Uterus (tissue), 4 donors: ENCODE results near the gene FNBP1. TPM values are rescaled to one million over a fixed set of nuclear protein-coding genes. Genes with fewer than 3 reads are reported as not detected.

Experiments
- DNase-seq, 2 donors: peaks; one replicate each; pipeline ENCODE4 v3.0.0-alpha.2; 2019 to 2020
- H3K27ac ChIP-seq, 2 donors: fragments of 200-600 bp; sonication (generic); 1 replicate in 1 of 2; 2 replicates in 1 of 2; pipeline ENCODE4 v1.5.1; 2016 to 2018
- H3K27me3 ChIP-seq, 2 donors: fragments of 200-600 bp; sonication (generic); one replicate each; pipeline ENCODE4 v1.5.1; 2018 to 2019; ENCODE audit warnings: control low read depth in 1 of 2
- H3K36me3 ChIP-seq, 2 donors: fragments of 200-600 bp; sonication (generic); one replicate each; pipeline ENCODE4 v1.5.1; 2019; ENCODE audit warnings: control low read depth in 1 of 2
- H3K4me1 ChIP-seq, 2 donors: fragments of 200-600 bp; sonication (generic); one replicate each; pipeline ENCODE4 v1.5.1; 2018 to 2019; ENCODE audit warnings: control low read depth in 1 of 2
- H3K4me3 ChIP-seq, 2 donors: fragments of 200-600 bp; sonication (generic); 1 replicate in 1 of 2; 2 replicates in 1 of 2; pipeline ENCODE4 v1.5.1; 2018 to 2019; ENCODE audit warnings: mild to moderate bottlenecking in 1 of 2
- H3K9me3 ChIP-seq, 2 donors: fragments of 200-600 bp; sonication (generic); one replicate each; pipeline ENCODE4 v1.5.1; 2019; ENCODE audit warnings: control low read depth in 1 of 2
- POLR2A ChIP-seq, 2 donors: fragments of 450-650 bp; IDR thresholded peaks; one replicate each; pipeline ENCODE4 v1.6.1; 2016; ENCODE audit warnings: antibody characterized with exemption in 2 of 2, mild to moderate bottlenecking in 1 of 2, moderate library complexity in 1 of 2
- intact Hi-C: fragments of 100-400 bp; cut with DNase I; formaldehyde crosslinking; loops from one replicate; pipeline ENCODE4 v1.15.1; 2023; ENCODE audit warnings: low total_unique reads
- total RNA-seq, 4 donors: library from RNA; depleted of rRNA in 3 of 4; stranded (reverse); fragments of >200 nt in 3 of 4; gene quantifications; one replicate each; pipeline versions ENCODE4 v1.1.0 to v1.2.4, GENCODE V29; 2014 to 2023
- TF ChIP-seq, protein P1 (sequence below), 4 experiments: fragments of 200-600 bp in 2 of 4; fragments of 450-650 bp in 2 of 4; sonication (generic) in 2 of 4; IDR thresholded peaks; one replicate each; pipeline ENCODE4 v1.5.1; 2016 to 2019; ENCODE audit warnings: antibody characterized with exemption in 4 of 4, mild to moderate bottlenecking in 2 of 4, moderate library complexity in 1 of 4
- donor health status: DM: yes; HTN: yes; CAD: no.

FNBP1 gene
- total RNA-seq, 4 donors from 2014 or later = 18.5 to 102 (median 77.2) TPM

DNA sequence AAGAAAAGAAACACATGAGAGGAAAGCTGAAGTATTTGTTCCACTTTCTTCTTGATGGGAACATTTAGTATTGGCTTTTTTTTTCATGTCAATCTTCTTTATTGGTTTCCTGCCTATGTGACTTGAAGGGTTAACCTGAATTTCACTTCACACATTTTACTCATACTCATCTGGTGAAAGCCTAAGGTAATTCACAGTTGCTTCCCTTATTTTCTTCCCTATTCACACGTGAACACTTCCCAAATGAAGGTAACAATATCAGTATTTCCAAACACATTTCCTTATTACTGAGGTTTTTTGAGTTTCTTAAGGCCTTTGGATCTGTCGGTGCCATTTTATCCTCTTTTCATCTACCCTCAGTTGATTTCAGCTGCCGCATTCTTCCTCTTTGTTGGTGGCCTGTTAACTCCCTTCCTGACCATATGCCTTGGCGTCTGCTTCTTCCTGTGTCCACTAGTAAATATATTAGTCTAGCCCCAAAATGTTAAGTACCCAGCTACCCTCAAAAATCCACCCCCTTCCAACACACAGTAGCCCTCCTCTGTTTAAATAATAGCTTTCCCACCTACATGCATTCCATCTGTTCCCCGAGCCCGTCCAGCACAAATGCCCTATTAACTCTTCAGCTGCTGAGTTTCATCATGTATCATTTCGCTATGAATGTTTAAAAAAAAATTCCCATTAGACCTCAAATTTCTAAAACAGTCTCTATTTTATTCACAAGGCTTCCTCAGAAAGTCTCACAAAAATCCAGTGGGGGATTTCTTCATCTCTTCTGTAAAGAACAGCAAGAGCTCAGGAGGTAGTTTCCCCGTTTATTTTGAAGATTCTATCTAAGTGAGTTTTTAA lies 110.5 kb downstream of the FNBP1 start:
- Histone ChIP-seq H3K4me1 (peaks cover 0 to 6% of the 10 kb centered on the region in 2 donors), H3K27ac (peak overlapping the region; percentile 74 to 90), H3K4me3 (peak overlapping the region in 1 of 2 donors; percentile 0), H3K9me3 (no peaks in the 10 kb centered on the region), H3K27me3 (no peaks in the 10 kb centered on the region), H3K36me3 (no peaks in the 10 kb centered on the region)
- TF ChIP-seq, protein P1, sequence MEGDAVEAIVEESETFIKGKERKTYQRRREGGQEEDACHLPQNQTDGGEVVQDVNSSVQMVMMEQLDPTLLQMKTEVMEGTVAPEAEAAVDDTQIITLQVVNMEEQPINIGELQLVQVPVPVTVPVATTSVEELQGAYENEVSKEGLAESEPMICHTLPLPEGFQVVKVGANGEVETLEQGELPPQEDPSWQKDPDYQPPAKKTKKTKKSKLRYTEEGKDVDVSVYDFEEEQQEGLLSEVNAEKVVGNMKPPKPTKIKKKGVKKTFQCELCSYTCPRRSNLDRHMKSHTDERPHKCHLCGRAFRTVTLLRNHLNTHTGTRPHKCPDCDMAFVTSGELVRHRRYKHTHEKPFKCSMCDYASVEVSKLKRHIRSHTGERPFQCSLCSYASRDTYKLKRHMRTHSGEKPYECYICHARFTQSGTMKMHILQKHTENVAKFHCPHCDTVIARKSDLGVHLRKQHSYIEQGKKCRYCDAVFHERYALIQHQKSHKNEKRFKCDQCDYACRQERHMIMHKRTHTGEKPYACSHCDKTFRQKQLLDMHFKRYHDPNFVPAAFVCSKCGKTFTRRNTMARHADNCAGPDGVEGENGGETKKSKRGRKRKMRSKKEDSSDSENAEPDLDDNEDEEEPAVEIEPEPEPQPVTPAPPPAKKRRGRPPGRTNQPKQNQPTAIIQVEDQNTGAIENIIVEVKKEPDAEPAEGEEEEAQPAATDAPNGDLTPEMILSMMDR (IDR thresholded peaks at IDR 0.05) = no peak
- TF ChIP-seq POLR2A (IDR thresholded peaks at IDR 0.05) = no peak
- DNase-seq = no peak
- intact Hi-C loops = no loop called here

DNA sequence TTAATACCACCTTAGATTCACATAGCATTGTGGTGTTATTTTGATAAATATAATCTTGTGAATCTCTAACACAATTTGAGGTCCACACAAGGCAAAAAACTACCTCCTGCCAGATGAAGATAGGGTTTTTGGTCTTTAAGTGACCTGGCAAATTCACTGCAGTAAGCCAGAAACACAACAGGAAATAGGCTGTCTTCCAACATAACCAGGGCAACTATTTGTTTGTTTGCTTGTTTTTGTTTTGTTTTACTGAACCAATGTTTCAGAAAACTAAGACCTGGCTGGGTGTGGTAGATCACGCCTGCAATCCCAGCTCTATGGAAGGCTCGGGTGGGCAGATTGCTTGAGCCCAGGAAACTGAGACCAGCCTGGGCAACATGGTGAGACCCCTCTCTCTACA lies 112.2 kb downstream of the FNBP1 start:
- Histone ChIP-seq H3K36me3 (no peaks in the 10 kb centered on the region), H3K4me1 (peaks cover 0 to 6% of the 10 kb centered on the region in 2 donors), H3K27me3 (no peaks in the 10 kb centered on the region), H3K9me3 (no peaks in the 10 kb centered on the region), H3K27ac (peak overlapping the region; percentile 27 to 90), H3K4me3 (no peak overlapping the region)
- no peak for TF ChIP-seq POLR2A (IDR thresholded peaks at IDR 0.05)
- TF ChIP-seq, protein P1 (IDR thresholded peaks at IDR 0.05) = no peak
- intact Hi-C loops = no loop called here
- DNase-seq = no peak

DNA sequence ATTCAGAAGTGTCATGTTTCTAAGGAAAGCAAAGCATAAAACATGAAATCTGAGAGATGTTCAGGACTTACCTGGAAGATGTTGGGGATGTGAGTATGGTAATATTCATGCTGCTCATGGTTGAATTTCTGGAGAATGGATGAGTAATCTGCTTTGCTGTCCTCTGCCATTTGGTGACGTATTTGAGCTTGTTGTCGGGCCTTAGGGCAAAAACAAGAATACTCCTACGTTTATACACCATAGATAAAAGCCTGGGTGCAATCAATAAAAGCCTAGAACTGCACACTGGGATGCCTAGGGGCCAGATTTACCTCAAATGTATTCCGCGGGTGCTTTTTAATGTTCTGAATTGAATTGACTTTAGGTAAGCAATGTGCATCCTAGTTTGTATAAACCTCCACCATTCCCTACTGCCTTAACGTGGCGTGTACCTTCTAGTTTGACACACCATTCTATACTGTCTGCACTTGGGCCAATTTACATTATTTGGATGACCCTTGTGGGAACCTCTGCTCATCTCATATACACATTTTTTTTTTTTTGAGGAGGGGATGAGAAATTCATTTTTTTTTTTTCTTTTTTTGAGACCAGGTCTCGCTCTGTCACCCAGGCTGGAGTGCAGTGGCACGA lies 113.4 kb downstream of the FNBP1 start:
- H3K4me1 ChIP-seq = peaks cover 0 to 6% of the 10 kb centered on the region in 2 donors
- no peak overlapping the region for H3K4me3 ChIP-seq
- intact Hi-C loops = no loop called here
- H3K9me3 ChIP-seq = no peaks in the 10 kb centered on the region
- no peak for DNase-seq
- no peaks in the 10 kb centered on the region for H3K36me3 ChIP-seq
- no peaks in the 10 kb centered on the region for H3K27me3 ChIP-seq
- no peak for TF ChIP-seq POLR2A (IDR thresholded peaks at IDR 0.05)
- TF ChIP-seq, protein P1 (IDR thresholded peaks at IDR 0.05) = no peak
- peak overlapping the region in 1 of 2 donors; percentile 90 for H3K27ac ChIP-seq

DNA sequence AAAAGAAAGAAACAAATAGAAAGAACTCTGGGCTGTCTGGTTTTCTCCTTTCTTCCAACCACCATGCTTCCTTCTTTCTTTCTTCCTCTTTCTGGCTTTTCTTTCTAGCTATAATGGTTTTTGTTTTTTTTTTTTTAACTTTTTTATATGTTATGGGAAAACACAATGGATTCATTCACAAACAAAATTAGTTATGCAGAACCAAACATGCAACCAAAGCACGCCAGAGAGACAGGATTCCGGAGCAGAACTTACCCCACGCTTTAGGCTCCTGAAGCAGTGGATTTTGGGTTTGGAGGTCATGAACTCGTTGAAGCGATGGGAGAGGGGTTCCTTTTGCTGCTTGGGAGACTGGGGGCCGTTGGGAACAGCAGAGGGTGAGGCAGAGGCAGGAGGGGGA lies 119.4 kb downstream of the FNBP1 start:
- no peaks in the 10 kb centered on the region for H3K36me3 ChIP-seq
- no peaks in the 10 kb centered on the region for H3K9me3 ChIP-seq
- intact Hi-C loops = no loop called here
- H3K27me3 ChIP-seq = no peaks in the 10 kb centered on the region
- no peak for DNase-seq
- H3K4me1 ChIP-seq = no peaks in the 10 kb centered on the region
- TF ChIP-seq POLR2A (IDR thresholded peaks at IDR 0.05) = no peak
- TF ChIP-seq, protein P1 (IDR thresholded peaks at IDR 0.05) = no peak
- H3K27ac ChIP-seq = no peak overlapping the region
- H3K4me3 ChIP-seq = no peak overlapping the region

DNA sequence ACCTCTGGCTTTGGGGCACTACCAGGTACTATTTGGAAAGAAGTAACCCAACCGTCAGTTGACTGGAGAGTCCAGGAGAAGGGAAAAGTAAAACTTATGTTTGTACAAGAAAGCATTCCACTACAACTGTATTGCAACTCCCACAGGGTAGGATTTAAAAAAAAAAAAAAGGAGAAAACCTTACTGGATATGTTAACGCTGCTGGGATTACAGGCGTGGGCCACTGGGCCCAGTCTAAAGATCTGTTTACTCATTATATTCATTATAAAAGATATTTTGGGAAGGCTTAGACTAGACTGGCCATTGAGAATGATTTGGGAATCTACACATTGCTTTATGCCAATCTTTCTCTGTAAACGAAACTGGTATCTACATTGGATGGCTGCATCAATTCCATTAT lies 121.1 kb downstream of the FNBP1 start:
- Histone ChIP-seq H3K9me3 (no peaks in the 10 kb centered on the region), H3K27me3 (no peaks in the 10 kb centered on the region), H3K27ac (no peak overlapping the region), H3K4me3 (no peak overlapping the region), H3K4me1 (no peaks in the 10 kb centered on the region), H3K36me3 (no peaks in the 10 kb centered on the region)
- intact Hi-C loops = no loop called here
- DNase-seq = no peak
- TF ChIP-seq, protein P1 (IDR thresholded peaks at IDR 0.05) = no peak
- TF ChIP-seq POLR2A (IDR thresholded peaks at IDR 0.05) = no peak
